Measurements from ENCODE around the gene WDFY2.
A peak's percentile ranks its signal among the peaks of the same experiment; 100 is the strongest.

The WDFY2 gene

DNA sequence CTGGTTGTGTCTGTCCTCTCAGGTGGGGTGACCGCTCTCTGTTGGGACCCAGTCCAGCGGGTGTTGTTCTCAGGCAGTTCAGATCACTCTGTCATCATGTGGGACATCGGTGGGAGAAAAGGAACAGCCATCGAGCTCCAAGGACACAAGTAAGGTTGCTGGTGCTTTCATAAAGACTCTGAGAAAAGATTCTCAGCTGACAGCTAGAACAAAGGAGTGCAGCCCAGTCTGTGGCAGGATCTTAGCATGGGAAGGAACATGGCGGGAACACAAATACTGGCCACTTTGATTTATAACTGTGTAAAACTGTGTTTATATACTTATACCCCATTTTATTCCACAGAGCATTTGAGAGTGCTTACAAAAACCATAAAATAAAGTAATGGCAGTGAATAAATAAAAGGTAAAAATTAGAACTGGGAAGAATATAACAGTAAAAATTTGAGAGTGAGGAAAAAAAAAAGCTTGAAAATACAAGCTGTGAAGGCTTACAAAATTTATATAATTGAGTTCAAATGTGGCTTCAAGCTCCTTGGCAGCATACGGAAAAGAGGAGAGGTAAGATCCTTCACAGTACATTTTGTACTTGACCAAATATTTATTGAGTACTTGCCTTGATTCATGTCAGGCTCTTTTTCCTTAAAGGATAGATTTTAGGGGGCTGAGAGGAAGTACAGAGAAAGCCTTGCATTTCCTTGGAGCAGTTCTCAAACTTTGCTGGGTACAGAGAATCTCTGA, 154.9 kb downstream of the WDFY2 start:
- no peak overlapping the region for H2AFZ ChIP-seq (ENCODE audit: insufficient read depth, low read length, poor library complexity)
- no CpG with 5 or more reads among the region's 6 CpGs for WGBS (ENCODE audit: extremely low coverage, insufficient coverage, insufficient read length)
- H3K79me2 ChIP-seq (ENCODE audit: control insufficient read depth, insufficient read depth, low read length, poor library complexity): no peaks in the 10 kb centered on the region
- no peak overlapping the region for H3K4me3 ChIP-seq (ENCODE audit: low read depth, low read length)
- H4K12ac ChIP-seq (ENCODE audit: low read depth, low read length): no peak overlapping the region
- H3K14ac ChIP-seq (ENCODE audit: low read length): no peak overlapping the region
- H2BK12ac ChIP-seq (ENCODE audit: low read length): no peak overlapping the region
- H4K91ac ChIP-seq (ENCODE audit: low read depth, low read length): peak overlapping the region; percentile 43
- no peak overlapping the region for H3K27ac ChIP-seq (ENCODE audit: low read depth, low read length)
- H3K36me3 ChIP-seq (ENCODE audit: control insufficient read depth in 1 of 2, insufficient read depth in 2 of 2, low read length in 2 of 2): peaks cover 4 to 16% of the 10 kb centered on the region in 2 experiments
- DNase-seq: no peak
- no peaks in the 10 kb centered on the region for H3K9me3 ChIP-seq (ENCODE audit: insufficient read depth, low read depth, low read length)
- peaks cover 4 to 10% of the 10 kb centered on the region in 2 experiments for H3K4me1 ChIP-seq (ENCODE audit: control insufficient read depth in 1 of 2, insufficient read depth in 2 of 2, low read length in 2 of 2)
- H3K79me1 ChIP-seq (ENCODE audit: low read length): peaks cover 3% of the 10 kb centered on the region
- H3K4me2 ChIP-seq (ENCODE audit: low read length): no peak overlapping the region
- no peak overlapping the region for H2BK5ac ChIP-seq (ENCODE audit: low read depth, low read length, poor library complexity)
- H3K23ac ChIP-seq (ENCODE audit: low read length): no peak overlapping the region
- no peak overlapping the region for H2BK120ac ChIP-seq (ENCODE audit: insufficient read depth, low read length, poor library complexity)
- H2AK5ac ChIP-seq (ENCODE audit: low read length): no peak overlapping the region
- H3K9ac ChIP-seq (ENCODE audit: low read length): no peak overlapping the region
- no peak overlapping the region for H3K18ac ChIP-seq (ENCODE audit: low read length)
- H3K27me3 ChIP-seq (ENCODE audit: insufficient read depth, low read length): no peaks in the 10 kb centered on the region
- no peak overlapping the region for H4K8ac ChIP-seq (ENCODE audit: low read depth, low read length)
- no peak overlapping the region for H3K4ac ChIP-seq (ENCODE audit: low read depth, low read length)

DNA sequence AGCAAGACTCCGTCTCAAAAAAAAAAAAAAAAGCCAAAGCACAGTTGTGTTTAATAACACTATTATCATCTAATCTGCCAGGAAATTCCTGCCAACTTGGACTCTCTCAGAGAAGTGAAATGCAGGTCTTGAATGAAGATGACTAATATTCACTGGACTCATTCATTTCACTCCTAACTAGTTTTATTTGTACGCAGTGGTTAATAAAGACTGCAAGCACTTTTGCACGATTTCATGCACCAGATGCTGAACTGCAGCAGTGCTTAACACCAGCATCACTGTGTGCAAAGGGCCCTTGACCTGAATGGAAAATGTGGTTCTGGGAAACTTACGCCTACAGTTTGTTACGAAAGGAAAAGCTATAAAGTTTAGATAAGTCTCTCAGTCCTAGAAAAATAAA, 156.4 kb downstream of the WDFY2 start:
- no peak overlapping the region for H3K4me2 ChIP-seq (ENCODE audit: low read length)
- H3K9me3 ChIP-seq (ENCODE audit: insufficient read depth, low read depth, low read length): no peaks in the 10 kb centered on the region
- no peak overlapping the region for H4K12ac ChIP-seq (ENCODE audit: low read depth, low read length)
- H3K4me1 ChIP-seq (ENCODE audit: control insufficient read depth in 1 of 2, insufficient read depth in 2 of 2, low read length in 2 of 2): peaks cover 0 to 3% of the 10 kb centered on the region in 2 experiments
- H4K91ac ChIP-seq (ENCODE audit: low read depth, low read length): no peak overlapping the region
- H2BK120ac ChIP-seq (ENCODE audit: insufficient read depth, low read length, poor library complexity): no peak overlapping the region
- no peaks in the 10 kb centered on the region for H3K79me2 ChIP-seq (ENCODE audit: control insufficient read depth, insufficient read depth, low read length, poor library complexity)
- H3K4me3 ChIP-seq (ENCODE audit: low read depth, low read length): no peak overlapping the region
- no peak overlapping the region for H2BK5ac ChIP-seq (ENCODE audit: low read depth, low read length, poor library complexity)
- peaks cover 4 to 16% of the 10 kb centered on the region in 2 experiments for H3K36me3 ChIP-seq (ENCODE audit: control insufficient read depth in 1 of 2, insufficient read depth in 2 of 2, low read length in 2 of 2)
- no peak overlapping the region for H3K4ac ChIP-seq (ENCODE audit: low read depth, low read length)
- H2BK12ac ChIP-seq (ENCODE audit: low read length): no peak overlapping the region
- no peak overlapping the region for H2AK5ac ChIP-seq (ENCODE audit: low read length)
- no peak overlapping the region for H3K14ac ChIP-seq (ENCODE audit: low read length)
- H3K23ac ChIP-seq (ENCODE audit: low read length): no peak overlapping the region
- no peaks in the 10 kb centered on the region for H3K79me1 ChIP-seq (ENCODE audit: low read length)
- no peak overlapping the region for H4K8ac ChIP-seq (ENCODE audit: low read depth, low read length)
- H3K27ac ChIP-seq (ENCODE audit: low read depth, low read length): no peak overlapping the region
- H3K9ac ChIP-seq (ENCODE audit: low read length): no peak overlapping the region
- H3K18ac ChIP-seq (ENCODE audit: low read length): no peak overlapping the region
- peak in 1 of 2 donors; percentile 60 for DNase-seq
- H3K27me3 ChIP-seq (ENCODE audit: insufficient read depth, low read length): no peaks in the 10 kb centered on the region
- WGBS (ENCODE audit: extremely low coverage, insufficient coverage, insufficient read length): no CpG with 5 or more reads among the region's 5 CpGs
- no peak overlapping the region for H2AFZ ChIP-seq (ENCODE audit: insufficient read depth, low read length, poor library complexity)

DNA sequence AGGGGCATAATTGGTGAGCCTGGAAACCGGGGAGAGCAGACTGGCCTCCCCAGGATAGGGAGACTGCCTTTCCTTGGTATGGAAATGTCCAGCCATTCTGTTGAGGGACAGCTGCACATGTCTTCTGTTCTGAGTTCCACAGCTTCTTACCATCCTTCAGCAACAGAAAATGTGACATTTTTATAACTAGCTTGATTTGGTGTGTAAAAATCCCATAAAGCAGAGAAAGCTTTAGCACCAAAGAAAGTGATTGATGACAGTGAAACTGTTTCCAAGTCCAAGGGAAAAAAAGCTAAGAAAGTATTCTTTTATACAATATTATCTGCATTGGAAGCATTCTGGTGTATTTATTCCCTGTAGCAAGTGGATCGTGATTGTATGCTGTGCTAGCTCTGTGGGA, 157.8 kb downstream of the WDFY2 start:
- H3K4me2 ChIP-seq (ENCODE audit: low read length): no peak overlapping the region
- H4K8ac ChIP-seq (ENCODE audit: low read depth, low read length): no peak overlapping the region
- H3K4me1 ChIP-seq (ENCODE audit: control insufficient read depth in 1 of 2, insufficient read depth in 2 of 2, low read length in 2 of 2): peaks cover 0 to 3% of the 10 kb centered on the region in 2 experiments
- H2AFZ ChIP-seq (ENCODE audit: insufficient read depth, low read length, poor library complexity): no peak overlapping the region
- H4K12ac ChIP-seq (ENCODE audit: low read depth, low read length): no peak overlapping the region
- no CpG with 5 or more reads among the region's 2 CpGs for WGBS (ENCODE audit: extremely low coverage, insufficient coverage, insufficient read length)
- H4K91ac ChIP-seq (ENCODE audit: low read depth, low read length): no peak overlapping the region
- H3K79me1 ChIP-seq (ENCODE audit: low read length): no peaks in the 10 kb centered on the region
- H2BK120ac ChIP-seq (ENCODE audit: insufficient read depth, low read length, poor library complexity): no peak overlapping the region
- no peak overlapping the region for H3K4ac ChIP-seq (ENCODE audit: low read depth, low read length)
- no peak overlapping the region for H2BK12ac ChIP-seq (ENCODE audit: low read length)
- no peak for DNase-seq
- no peak overlapping the region for H3K4me3 ChIP-seq (ENCODE audit: low read depth, low read length)
- no peaks in the 10 kb centered on the region for H3K27me3 ChIP-seq (ENCODE audit: insufficient read depth, low read length)
- H3K79me2 ChIP-seq (ENCODE audit: control insufficient read depth, insufficient read depth, low read length, poor library complexity): no peaks in the 10 kb centered on the region
- no peak overlapping the region for H3K27ac ChIP-seq (ENCODE audit: low read depth, low read length)
- no peak overlapping the region for H3K9ac ChIP-seq (ENCODE audit: low read length)
- no peak overlapping the region for H2BK5ac ChIP-seq (ENCODE audit: low read depth, low read length, poor library complexity)
- H3K14ac ChIP-seq (ENCODE audit: low read length): no peak overlapping the region
- no peak overlapping the region for H2AK5ac ChIP-seq (ENCODE audit: low read length)
- peaks cover 6 to 18% of the 10 kb centered on the region in 2 experiments for H3K36me3 ChIP-seq (ENCODE audit: control insufficient read depth in 1 of 2, insufficient read depth in 2 of 2, low read length in 2 of 2)
- no peaks in the 10 kb centered on the region for H3K9me3 ChIP-seq (ENCODE audit: insufficient read depth, low read depth, low read length)
- no peak overlapping the region for H3K18ac ChIP-seq (ENCODE audit: low read length)
- no peak overlapping the region for H3K23ac ChIP-seq (ENCODE audit: low read length)

DNA sequence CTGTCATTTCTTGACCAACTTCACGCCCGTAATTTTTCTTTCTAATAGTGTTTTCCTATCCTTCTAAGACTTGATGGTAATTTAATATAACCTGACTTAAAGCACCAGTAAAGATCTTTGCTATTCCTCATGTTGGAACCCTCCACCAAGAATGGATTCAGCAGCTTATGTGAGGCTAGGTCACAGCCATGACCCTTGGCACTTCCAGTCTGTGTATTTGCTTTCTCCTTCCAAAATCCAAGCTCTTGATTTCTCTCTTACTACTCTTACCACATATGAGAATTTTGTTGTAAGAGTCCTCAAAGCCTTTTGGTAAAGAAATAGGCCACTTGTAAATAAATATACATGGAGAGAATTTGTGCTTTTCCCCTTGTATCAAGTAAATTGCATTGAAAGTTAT, 158.3 kb downstream of the WDFY2 start:
- H2AFZ ChIP-seq (ENCODE audit: insufficient read depth, low read length, poor library complexity): no peak overlapping the region
- H4K8ac ChIP-seq (ENCODE audit: low read depth, low read length): no peak overlapping the region
- no peaks in the 10 kb centered on the region for H3K79me1 ChIP-seq (ENCODE audit: low read length)
- no peak for DNase-seq
- H2AK5ac ChIP-seq (ENCODE audit: low read length): no peak overlapping the region
- WGBS (ENCODE audit: extremely low coverage, insufficient coverage, insufficient read length): 100% methylated on average over 2 of the region's 2 CpGs
- H3K9me3 ChIP-seq (ENCODE audit: insufficient read depth, low read depth, low read length): peaks cover 2% of the 10 kb centered on the region
- peaks cover 7 to 21% of the 10 kb centered on the region in 2 experiments for H3K36me3 ChIP-seq (ENCODE audit: control insufficient read depth in 1 of 2, insufficient read depth in 2 of 2, low read length in 2 of 2)
- no peak overlapping the region for H3K14ac ChIP-seq (ENCODE audit: low read length)
- no peak overlapping the region for H3K18ac ChIP-seq (ENCODE audit: low read length)
- H3K23ac ChIP-seq (ENCODE audit: low read length): no peak overlapping the region
- no peak overlapping the region for H2BK120ac ChIP-seq (ENCODE audit: insufficient read depth, low read length, poor library complexity)
- H3K27ac ChIP-seq (ENCODE audit: low read depth, low read length): no peak overlapping the region
- H3K27me3 ChIP-seq (ENCODE audit: insufficient read depth, low read length): no peaks in the 10 kb centered on the region
- H3K4ac ChIP-seq (ENCODE audit: low read depth, low read length): no peak overlapping the region
- no peak overlapping the region for H3K4me3 ChIP-seq (ENCODE audit: low read depth, low read length)
- H4K91ac ChIP-seq (ENCODE audit: low read depth, low read length): no peak overlapping the region
- no peaks in the 10 kb centered on the region for H3K79me2 ChIP-seq (ENCODE audit: control insufficient read depth, insufficient read depth, low read length, poor library complexity)
- H3K4me1 ChIP-seq (ENCODE audit: control insufficient read depth in 1 of 2, insufficient read depth in 2 of 2, low read length in 2 of 2): peaks cover 0 to 3% of the 10 kb centered on the region in 2 experiments
- no peak overlapping the region for H2BK12ac ChIP-seq (ENCODE audit: low read length)
- no peak overlapping the region for H2BK5ac ChIP-seq (ENCODE audit: low read depth, low read length, poor library complexity)
- no peak overlapping the region for H3K4me2 ChIP-seq (ENCODE audit: low read length)
- no peak overlapping the region for H4K12ac ChIP-seq (ENCODE audit: low read depth, low read length)
- no peak overlapping the region for H3K9ac ChIP-seq (ENCODE audit: low read length)

All from trophoblast cell (in vitro differentiated cells and primary cell).